ENCODE measurements around the gene OASL. TPM values are rescaled to one million over a fixed set of nuclear protein-coding genes. Genes with fewer than 3 reads are reported as not detected.

The OASL gene
- total RNA-seq, 1 experiment from 2014 or later: 0.47 TPM

DNA sequence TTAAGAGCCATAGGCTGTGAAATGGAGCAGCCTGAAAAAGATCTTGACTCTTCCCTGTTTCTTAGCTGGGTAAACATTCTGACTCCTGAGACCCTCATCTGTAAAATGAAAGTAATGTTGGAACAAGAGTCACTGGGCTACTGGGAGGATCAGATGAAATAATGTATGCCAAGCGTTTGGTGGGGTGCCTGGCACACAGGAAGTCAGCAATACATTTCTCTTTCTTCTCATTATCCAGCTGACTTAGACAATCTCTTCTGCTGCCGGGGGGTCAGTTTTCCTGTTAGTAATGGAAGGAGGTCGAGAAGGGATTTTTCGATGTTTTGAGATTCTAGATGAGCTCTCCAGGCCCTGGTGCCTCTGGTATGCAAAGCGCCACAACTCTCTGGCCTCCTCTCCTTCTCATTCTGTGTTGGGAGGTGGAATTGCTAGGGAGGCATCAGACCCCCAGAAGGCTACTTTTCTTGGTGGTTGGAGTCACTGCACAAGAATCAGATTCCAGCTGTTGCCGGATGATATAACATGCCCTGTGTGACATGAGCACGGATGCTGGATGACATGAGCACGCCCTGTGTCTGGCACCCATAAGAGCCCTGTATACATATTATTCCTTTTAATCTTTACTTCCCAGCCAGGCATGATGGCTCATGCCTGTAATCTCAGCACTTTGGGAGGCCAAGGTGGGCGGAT, 4.3 kb downstream of the OASL start:
- Mint-ChIP-seq H3K27ac (ENCODE audit: low read depth, unreplicated experiment) (peak overlapping the region; percentile 16), H3K4me1 (ENCODE audit: insufficient read depth, unreplicated experiment) (peaks cover 24% of the 10 kb centered on the region), H3K9me3 (ENCODE audit: unreplicated experiment) (no peaks in the 10 kb centered on the region), H3K27me3 (ENCODE audit: insufficient read depth, unreplicated experiment) (no peaks in the 10 kb centered on the region), H3K4me3 (ENCODE audit: unreplicated experiment) (peak overlapping the region; percentile 21), H3K36me3 (ENCODE audit: insufficient read depth, unreplicated experiment) (no peaks in the 10 kb centered on the region)
- ChIA-PET POLR2A (interaction anchor here (1.2 kb wide), 1 partner anchor 18 kb away, joined by 4 read pairs; the partner anchor contains the start of gene C12orf43), CTCF (interaction anchor here (0.5 to 0.6 kb wide), 2 partner anchors 22 to 121 kb away, joined by 3 to 5 read pairs; no protein-coding TSS in a partner anchor)
- no peak for TF ChIP-seq CTCF (IDR thresholded peaks at IDR 0.05; ENCODE audit: unreplicated experiment)
- intact Hi-C loops (cut with micrococcal nuclease): no loop called here
- no peak for DNase-seq (ENCODE audit: unreplicated experiment)
- BruUV-seq (replicated peaks): no TSS peak

DNA sequence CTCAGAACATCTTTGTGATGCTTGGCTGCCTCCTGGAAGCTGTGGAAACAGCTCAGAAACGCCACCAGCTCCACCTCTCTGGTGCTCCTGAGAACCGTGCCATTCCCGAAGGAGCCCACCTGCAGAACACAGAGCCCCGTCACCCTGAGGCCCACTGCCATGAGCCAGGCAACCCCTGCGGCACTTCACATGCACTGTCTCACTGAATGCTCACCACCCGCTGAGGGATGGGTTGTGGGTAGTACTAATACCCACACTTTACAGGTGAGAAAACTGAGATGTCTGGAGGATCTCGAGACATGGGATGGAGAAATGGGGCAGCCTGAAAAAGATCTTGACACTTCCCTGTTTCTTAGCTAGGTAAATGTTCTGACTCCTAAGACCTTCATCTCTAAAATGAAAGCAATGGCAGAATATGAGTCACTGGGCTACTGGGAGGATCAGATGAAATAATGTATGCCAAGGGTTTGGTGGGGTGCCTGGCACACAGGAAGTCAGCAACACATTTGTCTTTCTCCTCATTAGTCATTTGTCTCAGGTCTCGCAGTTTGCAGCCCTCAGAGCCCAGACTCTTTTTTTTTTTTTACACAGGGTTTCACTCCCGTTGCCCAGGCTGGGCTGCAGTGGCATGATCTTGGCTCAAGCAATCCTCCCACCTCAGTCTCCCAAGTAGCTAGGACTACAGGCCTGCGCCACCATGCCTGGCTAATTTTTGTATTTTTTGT, 5.3 kb downstream of the OASL start:
- peak; percentile 93 for DNase-seq (ENCODE audit: unreplicated experiment)
- no peaks in the 10 kb centered on the region for H3K27me3 Mint-ChIP-seq (ENCODE audit: insufficient read depth, unreplicated experiment)
- ChIA-PET POLR2A (interaction anchor here (0.9 to 1.2 kb wide), 2 partner anchors 17 to 229 kb away, joined by 4 to 5 read pairs; partner anchors contain the start of gene C12orf43), CTCF (interaction anchor here (0.5 to 1.1 kb wide), 5 partner anchors 8 to 604 kb away, joined by 3 to 5 read pairs (median 4); no protein-coding TSS in a partner anchor)
- TF ChIP-seq CTCF (IDR thresholded peaks at IDR 0.05; ENCODE audit: unreplicated experiment): no peak
- intact Hi-C loops (cut with micrococcal nuclease): no loop called here
- H3K36me3 Mint-ChIP-seq (ENCODE audit: insufficient read depth, unreplicated experiment): no peaks in the 10 kb centered on the region
- H3K4me1 Mint-ChIP-seq (ENCODE audit: insufficient read depth, unreplicated experiment): peaks cover 24% of the 10 kb centered on the region
- H3K9me3 Mint-ChIP-seq (ENCODE audit: unreplicated experiment): no peaks in the 10 kb centered on the region
- peak overlapping the region; percentile 16 for H3K27ac Mint-ChIP-seq (ENCODE audit: low read depth, unreplicated experiment)
- BruUV-seq (replicated peaks): no TSS peak
- peak overlapping the region; percentile 21 for H3K4me3 Mint-ChIP-seq (ENCODE audit: unreplicated experiment)

DNA sequence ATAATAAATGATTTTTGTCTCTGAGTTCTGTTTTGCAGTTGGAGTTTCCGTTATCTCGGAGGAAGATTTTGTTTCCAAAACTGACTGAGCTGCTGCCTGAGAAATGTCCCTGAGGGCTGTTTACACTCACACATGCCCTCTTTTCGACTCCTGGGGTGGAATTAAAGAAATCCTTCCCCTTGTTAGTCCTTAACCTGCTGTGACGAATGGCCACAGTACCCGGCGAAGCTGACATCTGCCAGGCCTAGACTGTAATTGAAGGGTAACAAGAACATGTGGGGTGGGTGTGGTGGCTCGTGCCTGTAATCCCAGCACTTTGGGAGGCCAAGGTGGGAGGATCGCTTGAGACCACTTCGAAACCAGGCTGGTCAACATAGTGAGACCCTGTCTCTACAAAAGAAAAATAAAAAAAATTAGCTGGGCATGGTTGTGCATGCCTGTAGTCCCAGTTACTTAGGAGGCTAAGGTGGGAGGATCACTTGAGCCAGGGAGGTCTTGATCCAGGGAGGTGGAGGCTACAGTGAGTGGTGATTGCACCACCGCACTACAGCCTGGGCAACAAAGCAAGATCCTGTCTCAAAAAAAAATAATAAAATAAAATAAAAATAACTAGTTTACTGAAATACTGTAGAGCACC, 8.4 kb downstream of the OASL start:
- Mint-ChIP-seq H3K27ac (ENCODE audit: low read depth, unreplicated experiment) (no peak overlapping the region), H3K4me3 (ENCODE audit: unreplicated experiment) (no peak overlapping the region), H3K4me1 (ENCODE audit: insufficient read depth, unreplicated experiment) (peaks cover 26% of the 10 kb centered on the region), H3K9me3 (ENCODE audit: unreplicated experiment) (no peaks in the 10 kb centered on the region), H3K36me3 (ENCODE audit: insufficient read depth, unreplicated experiment) (no peaks in the 10 kb centered on the region), H3K27me3 (ENCODE audit: insufficient read depth, unreplicated experiment) (no peaks in the 10 kb centered on the region)
- ChIA-PET POLR2A (no interaction called here), CTCF (interaction anchor here (0.7 kb wide), 1 partner anchor 247 kb away, joined by 3 read pairs; no protein-coding TSS in a partner anchor)
- TF ChIP-seq CTCF (IDR thresholded peaks at IDR 0.05; ENCODE audit: unreplicated experiment): no peak
- DNase-seq (ENCODE audit: unreplicated experiment): no peak
- intact Hi-C loops (cut with micrococcal nuclease): no loop called here
- no TSS peak for BruUV-seq (replicated peaks)
